ENCODE results near the gene MEST. TPM values are rescaled to one million over a fixed set of nuclear protein-coding genes. Genes with fewer than 3 reads are reported as not detected.

MEST gene
- total RNA-seq, 1 experiment from 2014 or later, result 37.4 TPM

GRCh38 chr7:130473289-130473688 lies 18.6 kb upstream of the MEST start:
- TF ChIP-seq CTCF (conservative IDR thresholded peaks at IDR 0.05; ENCODE audit: low read depth, low read length), result no peak
- no peak for TF ChIP-seq EZH2 (IDR thresholded peaks at IDR 0.05; ENCODE audit: borderline replicate concordance, low read depth, low read length, poor library complexity, severe bottlenecking)
- peaks cover 6% of the 10 kb centered on the region for H3K9me3 ChIP-seq (ENCODE audit: low read depth, low read length, poor library complexity, severe bottlenecking)
- no peaks in the 10 kb centered on the region for H3K36me3 ChIP-seq (ENCODE audit: insufficient read depth, low read length, poor library complexity, severe bottlenecking)
- intact Hi-C loops (cut with micrococcal nuclease; ENCODE audit: unreplicated experiment), result no loop called here
- no peak overlapping the region for H3K27ac ChIP-seq (ENCODE audit: low read depth, low read length, poor library complexity, severe bottlenecking)
- no peaks in the 10 kb centered on the region for H3K27me3 ChIP-seq (replicated peaks; ENCODE audit: insufficient read depth, low read depth, low read length, poor library complexity)
- no TSS peak for BruUV-seq (replicated peaks)
- POLR2A ChIA-PET (ENCODE audit: low non-redundant PET), result no interaction called here
- H3K4me3 ChIP-seq (ENCODE audit: low read depth, low read length, poor library complexity, severe bottlenecking), result no peak overlapping the region
- H3K4me1 ChIP-seq (ENCODE audit: insufficient read depth, low read length, poor library complexity, severe bottlenecking), result no peaks in the 10 kb centered on the region
- CTCF ChIA-PET, result no interaction called here
- no peak for DNase-seq (ENCODE audit: low spot score)

GRCh38 chr7:130473876-130474275 lies 18.0 kb upstream of the MEST start:
- POLR2A ChIA-PET (ENCODE audit: low non-redundant PET), result no interaction called here
- Histone ChIP-seq H3K36me3 (ENCODE audit: insufficient read depth, low read length, poor library complexity, severe bottlenecking) (no peaks in the 10 kb centered on the region), H3K27me3 (replicated peaks; ENCODE audit: insufficient read depth, low read depth, low read length, poor library complexity) (no peaks in the 10 kb centered on the region), H3K4me3 (ENCODE audit: low read depth, low read length, poor library complexity, severe bottlenecking) (no peak overlapping the region), H3K4me1 (ENCODE audit: insufficient read depth, low read length, poor library complexity, severe bottlenecking) (no peaks in the 10 kb centered on the region), H3K27ac (ENCODE audit: low read depth, low read length, poor library complexity, severe bottlenecking) (no peak overlapping the region), H3K9me3 (ENCODE audit: low read depth, low read length, poor library complexity, severe bottlenecking) (peaks cover 6% of the 10 kb centered on the region)
- TF ChIP-seq EZH2 (IDR thresholded peaks at IDR 0.05; ENCODE audit: borderline replicate concordance, low read depth, low read length, poor library complexity, severe bottlenecking) (no peak), CTCF (conservative IDR thresholded peaks at IDR 0.05; ENCODE audit: low read depth, low read length) (no peak)
- CTCF ChIA-PET, result no interaction called here
- DNase-seq (ENCODE audit: low spot score), result no peak
- intact Hi-C loops (cut with micrococcal nuclease; ENCODE audit: unreplicated experiment), result no loop called here
- BruUV-seq (replicated peaks), result no TSS peak

GRCh38 chr7:130475776-130476175 lies 16.1 kb upstream of the MEST start:
- H3K36me3 ChIP-seq (ENCODE audit: insufficient read depth, low read length, poor library complexity, severe bottlenecking), result no peaks in the 10 kb centered on the region
- peaks cover 6% of the 10 kb centered on the region for H3K9me3 ChIP-seq (ENCODE audit: low read depth, low read length, poor library complexity, severe bottlenecking)
- DNase-seq (ENCODE audit: low spot score), result no peak
- intact Hi-C loops (cut with micrococcal nuclease; ENCODE audit: unreplicated experiment), result no loop called here
- ChIA-PET CTCF (no interaction called here), POLR2A (ENCODE audit: low non-redundant PET) (no interaction called here)
- no peaks in the 10 kb centered on the region for H3K4me1 ChIP-seq (ENCODE audit: insufficient read depth, low read length, poor library complexity, severe bottlenecking)
- no TSS peak for BruUV-seq (replicated peaks)
- H3K27me3 ChIP-seq (replicated peaks; ENCODE audit: insufficient read depth, low read depth, low read length, poor library complexity), result no peaks in the 10 kb centered on the region
- no peak for TF ChIP-seq EZH2 (IDR thresholded peaks at IDR 0.05; ENCODE audit: borderline replicate concordance, low read depth, low read length, poor library complexity, severe bottlenecking)
- no peak for TF ChIP-seq CTCF (conservative IDR thresholded peaks at IDR 0.05; ENCODE audit: low read depth, low read length)
- H3K4me3 ChIP-seq (ENCODE audit: low read depth, low read length, poor library complexity, severe bottlenecking), result no peak overlapping the region
- no peak overlapping the region for H3K27ac ChIP-seq (ENCODE audit: low read depth, low read length, poor library complexity, severe bottlenecking)

All from A673 (cell line).